COLO668 (cell line): Measurements from ENCODE around the gene LSS.
"Not testable (repeated sequence)": the region's sequence is repeated elsewhere in the genome, so short reads cannot be mapped to it uniquely, and the experiment has no call there.

Source experiments
- DNase-seq: peaks from one replicate; lab custom pipeline; 2025; ENCODE audit not compliant: unreplicated experiment; lab: John Stamatoyannopoulos, UW

LSS gene

GRCh38 chr21:46141767-46142581 lies 86.6 kb downstream of the LSS start:
- DNase-seq: no peak

GRCh38 chr21:46140352-46141003 lies 88.1 kb downstream of the LSS start:
- not testable (repeated sequence) for DNase-seq

- no peak for DNase-seq
Observed at GRCh38 chr21:46139686-46140085, 88.9 kb downstream of the LSS start.

- no peak for DNase-seq
Observed at GRCh38 chr21:46138383-46138970, 90.1 kb downstream of the LSS start.
